ENCODE measurements around the gene KIF26B. TPM values are rescaled to one million over a fixed set of nuclear protein-coding genes. Genes with fewer than 3 reads are reported as not detected.
A peak's percentile ranks its signal among the peaks of the same experiment; 100 is the strongest.
"Not testable (repeated sequence)": the region's sequence is repeated elsewhere in the genome, so short reads cannot be mapped to it uniquely, and the experiment has no call there.

The KIF26B gene
- total and polyA plus RNA-seq, 2 experiments from 2014 or later: 2.5 to 8.0 TPM

GRCh38 chr1:245716561-245716960 lies 561.8 kb downstream of the KIF26B start:
- no peak overlapping the region for H3K9ac ChIP-seq
- no peaks in the 10 kb centered on the region for H3K36me3 ChIP-seq (ENCODE audit: low read depth)
- H3K27ac ChIP-seq: no peak overlapping the region
- H3K79me2 ChIP-seq (ENCODE audit: insufficient read depth): no peaks in the 10 kb centered on the region
- 72 to 86% methylated on average over 3 of the region's 3 CpGs for WGBS, 2 experiments (ENCODE audit: low coverage in 1 of 2, low lambda C conversion rate in 2 of 2, missing lambda C conversion rate in 2 of 2)
- no peak for TF ChIP-seq EZH2 (IDR thresholded peaks at IDR 0.05; ENCODE audit: insufficient read depth, poor library complexity, severe bottlenecking)
- TF ChIP-seq EZH2phosphoT487 (IDR thresholded peaks at IDR 0.05; ENCODE audit: insufficient read depth, low read depth): no peak
- no peaks in the 10 kb centered on the region for H4K20me1 ChIP-seq (ENCODE audit: insufficient read depth)
- in situ Hi-C loops (cut with MboI): no loop called here
- peak; percentile 13 for DNase-seq
- H3F3A ChIP-seq (ENCODE audit: insufficient read depth): peaks cover 12% of the 10 kb centered on the region
- no peak overlapping the region for H3K4me3 ChIP-seq
- peak overlapping the region; percentile 18 for H3K4me2 ChIP-seq (ENCODE audit: unreplicated experiment)
- H3K9me2 ChIP-seq (ENCODE audit: insufficient read depth): no peaks in the 10 kb centered on the region
- H3K9me3 ChIP-seq (ENCODE audit: low read depth): no peaks in the 10 kb centered on the region
- H3K27me3 ChIP-seq (replicated peaks; ENCODE audit: insufficient read depth): no peaks in the 10 kb centered on the region
- H3K4me1 ChIP-seq (ENCODE audit: insufficient read depth): peaks cover 15% of the 10 kb centered on the region
- no peak overlapping the region for H2AFZ ChIP-seq

DNA sequence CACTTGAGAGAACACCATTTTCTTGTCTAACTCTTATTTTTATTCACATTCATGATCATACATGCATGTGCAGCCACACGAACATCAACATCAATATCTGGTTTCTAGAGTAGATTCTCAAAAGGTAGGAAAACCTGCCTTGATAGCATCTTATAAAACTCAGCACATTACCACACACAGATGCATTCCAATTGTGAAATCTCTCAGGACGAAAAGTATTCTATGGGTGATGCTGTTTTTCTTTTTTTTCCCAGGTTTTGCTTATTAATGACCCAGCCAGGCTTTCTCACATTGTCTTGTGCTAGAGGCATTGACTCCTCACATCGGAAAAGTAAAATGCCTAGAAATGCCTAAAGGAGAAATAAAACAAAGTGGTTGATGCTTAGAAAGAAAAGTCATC lies 562.8 kb downstream of the KIF26B start:
- Histone ChIP-seq H3K4me3 (no peak overlapping the region), H3K36me3 (ENCODE audit: low read depth) (no peaks in the 10 kb centered on the region), H3K27ac (no peak overlapping the region), H3K27me3 (replicated peaks; ENCODE audit: insufficient read depth) (no peaks in the 10 kb centered on the region), H3K9me2 (ENCODE audit: insufficient read depth) (no peaks in the 10 kb centered on the region), H3K79me2 (ENCODE audit: insufficient read depth) (no peaks in the 10 kb centered on the region), H3K9me3 (ENCODE audit: low read depth) (no peaks in the 10 kb centered on the region), H2AFZ (no peak overlapping the region), H3K9ac (no peak overlapping the region), H3F3A (ENCODE audit: insufficient read depth) (peaks cover 12% of the 10 kb centered on the region), H4K20me1 (ENCODE audit: insufficient read depth) (no peaks in the 10 kb centered on the region), H3K4me2 (ENCODE audit: unreplicated experiment) (no peak overlapping the region), H3K4me1 (ENCODE audit: insufficient read depth) (peaks cover 15% of the 10 kb centered on the region)
- TF ChIP-seq EZH2 (IDR thresholded peaks at IDR 0.05; ENCODE audit: insufficient read depth, poor library complexity, severe bottlenecking) (no peak), EZH2phosphoT487 (IDR thresholded peaks at IDR 0.05; ENCODE audit: insufficient read depth, low read depth) (no peak)
- WGBS, 2 experiments (ENCODE audit: low coverage in 1 of 2, low lambda C conversion rate in 2 of 2, missing lambda C conversion rate in 2 of 2): 88 to 93% methylated on average over 3 of the region's 3 CpGs
- no peak for DNase-seq
- in situ Hi-C loops (cut with MboI): no loop called here

DNA sequence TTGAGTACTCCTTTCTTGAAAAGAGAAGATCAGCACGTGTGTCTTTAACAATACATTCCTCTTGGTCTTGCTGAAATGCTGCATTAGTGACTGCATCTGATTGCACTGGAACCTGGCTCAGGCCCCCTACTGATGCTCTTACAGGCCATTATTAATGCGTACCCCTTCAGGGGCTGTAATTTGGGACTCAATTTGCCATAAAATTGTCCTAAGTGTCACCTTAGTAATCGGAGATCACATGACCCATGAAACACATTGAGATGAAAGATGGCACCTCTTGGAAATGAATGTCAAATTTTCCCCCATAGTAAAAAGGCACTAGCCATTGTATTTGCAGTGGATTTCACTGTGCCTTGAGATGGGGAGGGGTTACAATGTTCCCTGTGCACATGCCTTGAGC lies 563.3 kb downstream of the KIF26B start:
- no peak overlapping the region for H3K4me3 ChIP-seq
- 63 to 71% methylated on average over 3 of the region's 3 CpGs for WGBS, 2 experiments (ENCODE audit: low coverage in 1 of 2, low lambda C conversion rate in 2 of 2, missing lambda C conversion rate in 2 of 2)
- in situ Hi-C loops (cut with MboI): no loop called here
- no peaks in the 10 kb centered on the region for H3K36me3 ChIP-seq (ENCODE audit: low read depth)
- peaks cover 12% of the 10 kb centered on the region for H3F3A ChIP-seq (ENCODE audit: insufficient read depth)
- H3K4me1 ChIP-seq (ENCODE audit: insufficient read depth): peaks cover 15% of the 10 kb centered on the region
- no peak overlapping the region for H3K27ac ChIP-seq
- no peaks in the 10 kb centered on the region for H3K27me3 ChIP-seq (replicated peaks; ENCODE audit: insufficient read depth)
- no peak for TF ChIP-seq EZH2phosphoT487 (IDR thresholded peaks at IDR 0.05; ENCODE audit: insufficient read depth, low read depth)
- TF ChIP-seq EZH2 (IDR thresholded peaks at IDR 0.05; ENCODE audit: insufficient read depth, poor library complexity, severe bottlenecking): no peak
- no peak overlapping the region for H3K4me2 ChIP-seq (ENCODE audit: unreplicated experiment)
- DNase-seq: no peak
- H4K20me1 ChIP-seq (ENCODE audit: insufficient read depth): no peaks in the 10 kb centered on the region
- H3K9ac ChIP-seq: no peak overlapping the region
- H2AFZ ChIP-seq: no peak overlapping the region
- H3K79me2 ChIP-seq (ENCODE audit: insufficient read depth): no peaks in the 10 kb centered on the region
- no peaks in the 10 kb centered on the region for H3K9me3 ChIP-seq (ENCODE audit: low read depth)
- H3K9me2 ChIP-seq (ENCODE audit: insufficient read depth): no peaks in the 10 kb centered on the region

GRCh38 chr1:245718951-245719350 lies 564.2 kb downstream of the KIF26B start:
- peaks cover 12% of the 10 kb centered on the region for H3F3A ChIP-seq (ENCODE audit: insufficient read depth)
- TF ChIP-seq EZH2 (IDR thresholded peaks at IDR 0.05; ENCODE audit: insufficient read depth, poor library complexity, severe bottlenecking): no peak
- TF ChIP-seq EZH2phosphoT487 (IDR thresholded peaks at IDR 0.05; ENCODE audit: insufficient read depth, low read depth): no peak
- H3K4me1 ChIP-seq (ENCODE audit: insufficient read depth): peaks cover 15% of the 10 kb centered on the region
- H2AFZ ChIP-seq: no peak overlapping the region
- no peaks in the 10 kb centered on the region for H3K36me3 ChIP-seq (ENCODE audit: low read depth)
- DNase-seq: no peak
- H3K9me2 ChIP-seq (ENCODE audit: insufficient read depth): no peaks in the 10 kb centered on the region
- no peaks in the 10 kb centered on the region for H3K27me3 ChIP-seq (replicated peaks; ENCODE audit: insufficient read depth)
- H3K9ac ChIP-seq: no peak overlapping the region
- H3K4me3 ChIP-seq: no peak overlapping the region
- H3K79me2 ChIP-seq (ENCODE audit: insufficient read depth): no peaks in the 10 kb centered on the region
- no peaks in the 10 kb centered on the region for H3K9me3 ChIP-seq (ENCODE audit: low read depth)
- WGBS, 2 experiments (ENCODE audit: low coverage in 1 of 2, low lambda C conversion rate in 2 of 2, missing lambda C conversion rate in 2 of 2): 85 to 88% methylated on average over 4 of the region's 4 CpGs
- no peak overlapping the region for H3K27ac ChIP-seq
- in situ Hi-C loops (cut with MboI): no loop called here
- no peak overlapping the region for H3K4me2 ChIP-seq (ENCODE audit: unreplicated experiment)
- H4K20me1 ChIP-seq (ENCODE audit: insufficient read depth): no peaks in the 10 kb centered on the region

GRCh38 chr1:245721488-245721887 lies 566.7 kb downstream of the KIF26B start:
- H3K36me3 ChIP-seq (ENCODE audit: low read depth): no peaks in the 10 kb centered on the region
- WGBS, 2 experiments (ENCODE audit: low coverage in 1 of 2, low lambda C conversion rate in 2 of 2, missing lambda C conversion rate in 2 of 2): 56 to 57% methylated on average over 4 of the region's 4 CpGs
- H3K79me2 ChIP-seq (ENCODE audit: insufficient read depth): no peaks in the 10 kb centered on the region
- H3K27me3 ChIP-seq (replicated peaks; ENCODE audit: insufficient read depth): no peaks in the 10 kb centered on the region
- no peaks in the 10 kb centered on the region for H3K9me3 ChIP-seq (ENCODE audit: low read depth)
- in situ Hi-C loops (cut with MboI): no loop called here
- H3K27ac ChIP-seq: no peak overlapping the region
- no peak for DNase-seq
- H3K4me3 ChIP-seq: no peak overlapping the region
- TF ChIP-seq EZH2phosphoT487 (IDR thresholded peaks at IDR 0.05; ENCODE audit: insufficient read depth, low read depth) (no peak), EZH2 (IDR thresholded peaks at IDR 0.05; ENCODE audit: insufficient read depth, poor library complexity, severe bottlenecking) (no peak)
- peaks cover 2% of the 10 kb centered on the region for H3F3A ChIP-seq (ENCODE audit: insufficient read depth)
- peaks cover 2% of the 10 kb centered on the region; the same call in 1 of the 2 replicates for H3K4me1 ChIP-seq (ENCODE audit: insufficient read depth)
- no peaks in the 10 kb centered on the region for H4K20me1 ChIP-seq (ENCODE audit: insufficient read depth)
- H3K4me2 ChIP-seq (ENCODE audit: unreplicated experiment): no peak overlapping the region
- no peak overlapping the region for H2AFZ ChIP-seq
- no peaks in the 10 kb centered on the region for H3K9me2 ChIP-seq (ENCODE audit: insufficient read depth)
- no peak overlapping the region for H3K9ac ChIP-seq

- DNase-seq; H3K36me3 ChIP-seq (ENCODE audit: low read depth); H3K27me3 ChIP-seq (replicated peaks; ENCODE audit: insufficient read depth); H3K27ac ChIP-seq; H4K20me1 ChIP-seq (ENCODE audit: insufficient read depth); H3K9me3 ChIP-seq (ENCODE audit: low read depth); H3F3A ChIP-seq (ENCODE audit: insufficient read depth); H3K4me1 ChIP-seq (ENCODE audit: insufficient read depth); H3K4me3 ChIP-seq; in situ Hi-C loops (cut with MboI); H3K4me2 ChIP-seq (ENCODE audit: unreplicated experiment); H3K9ac ChIP-seq; H2AFZ ChIP-seq; H3K79me2 ChIP-seq (ENCODE audit: insufficient read depth); H3K9me2 ChIP-seq (ENCODE audit: insufficient read depth): not testable (repeated sequence)
- WGBS, 2 experiments (ENCODE audit: low coverage in 1 of 2, low lambda C conversion rate in 2 of 2, missing lambda C conversion rate in 2 of 2): 70 to 89% methylated on average over 1 to 3 of the region's 3 CpGs
Measured at GRCh38 chr1:245728035-245728434, 573.2 kb downstream of the KIF26B start.

Measured in GM23248 (cell line).